ENCODE measurements around the gene KRTAP5-3. TPM values are rescaled to one million over a fixed set of nuclear protein-coding genes. Genes with fewer than 3 reads are reported as not detected.

The KRTAP5-3 gene
- total RNA-seq, 1 donor from 2014 or later: not detected

DNA sequence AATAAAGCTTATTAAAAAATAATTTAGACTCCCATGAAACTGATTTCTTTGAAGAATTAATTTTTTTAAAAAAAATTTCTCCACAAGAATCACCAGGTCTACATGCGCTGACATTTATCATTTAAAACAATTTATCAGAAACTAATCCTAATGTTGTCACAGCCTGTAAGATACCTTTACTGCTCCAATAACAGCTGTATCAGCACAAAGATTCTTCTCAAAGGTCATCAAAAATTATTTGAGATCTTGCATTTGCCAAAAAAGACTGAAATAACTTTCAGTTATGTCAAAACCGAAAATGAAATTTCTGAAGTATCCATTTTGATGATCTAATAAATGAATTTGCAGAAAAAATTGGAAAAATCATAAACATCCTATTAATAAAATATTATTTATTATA lies 29.4 kb upstream of the KRTAP5-3 start:
- peaks cover 21% of the 10 kb centered on the region for H3K27me3 ChIP-seq (ENCODE audit: low read depth)
- TF ChIP-seq, protein P1, sequence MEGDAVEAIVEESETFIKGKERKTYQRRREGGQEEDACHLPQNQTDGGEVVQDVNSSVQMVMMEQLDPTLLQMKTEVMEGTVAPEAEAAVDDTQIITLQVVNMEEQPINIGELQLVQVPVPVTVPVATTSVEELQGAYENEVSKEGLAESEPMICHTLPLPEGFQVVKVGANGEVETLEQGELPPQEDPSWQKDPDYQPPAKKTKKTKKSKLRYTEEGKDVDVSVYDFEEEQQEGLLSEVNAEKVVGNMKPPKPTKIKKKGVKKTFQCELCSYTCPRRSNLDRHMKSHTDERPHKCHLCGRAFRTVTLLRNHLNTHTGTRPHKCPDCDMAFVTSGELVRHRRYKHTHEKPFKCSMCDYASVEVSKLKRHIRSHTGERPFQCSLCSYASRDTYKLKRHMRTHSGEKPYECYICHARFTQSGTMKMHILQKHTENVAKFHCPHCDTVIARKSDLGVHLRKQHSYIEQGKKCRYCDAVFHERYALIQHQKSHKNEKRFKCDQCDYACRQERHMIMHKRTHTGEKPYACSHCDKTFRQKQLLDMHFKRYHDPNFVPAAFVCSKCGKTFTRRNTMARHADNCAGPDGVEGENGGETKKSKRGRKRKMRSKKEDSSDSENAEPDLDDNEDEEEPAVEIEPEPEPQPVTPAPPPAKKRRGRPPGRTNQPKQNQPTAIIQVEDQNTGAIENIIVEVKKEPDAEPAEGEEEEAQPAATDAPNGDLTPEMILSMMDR (IDR thresholded peaks at IDR 0.05): no peak
- DNase-seq (no peak), ATAC-seq (no peak)
- no peaks in the 10 kb centered on the region for H3K36me3 ChIP-seq
- H3K4me1 ChIP-seq: peaks cover 11% of the 10 kb centered on the region
- no peaks in the 10 kb centered on the region for H3K9me3 ChIP-seq
- H3K4me3 ChIP-seq: no peak overlapping the region
- H3K27ac ChIP-seq: no peak overlapping the region
- intact Hi-C loops (cut with DNase I): no loop called here

GRCh38 chr11:1636291-1636950 lies 28.2 kb upstream of the KRTAP5-3 start:
- Histone ChIP-seq H3K27ac (no peak overlapping the region), H3K4me1 (peaks cover 15% of the 10 kb centered on the region), H3K4me3 (no peak overlapping the region), H3K9me3 (no peaks in the 10 kb centered on the region), H3K36me3 (no peaks in the 10 kb centered on the region), H3K27me3 (ENCODE audit: low read depth) (peaks cover 32% of the 10 kb centered on the region)
- intact Hi-C loops (cut with DNase I): no loop called here
- DNase-seq: no peak
- TF ChIP-seq, protein P1 (IDR thresholded peaks at IDR 0.05): no peak
- ATAC-seq: no peak

DNA sequence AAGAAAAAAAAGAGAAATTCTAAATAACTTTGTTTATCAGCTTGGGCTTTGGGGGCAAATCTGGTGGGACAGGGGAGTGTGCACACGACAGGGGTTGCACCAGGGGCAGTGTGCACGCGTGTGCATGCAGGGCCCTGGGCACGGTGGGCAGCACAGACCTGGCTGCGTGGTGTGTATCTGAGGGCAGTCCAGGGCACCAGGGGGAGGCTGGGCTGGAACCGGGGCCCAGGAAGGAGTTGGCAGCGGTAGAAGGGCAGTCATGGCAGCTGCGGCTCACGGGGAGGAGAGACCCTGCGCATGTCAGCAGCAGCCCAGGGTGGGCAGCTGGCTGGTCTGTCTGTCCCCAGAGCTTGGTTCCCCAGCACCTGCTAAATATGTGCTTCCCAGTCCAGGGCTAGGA lies 25.6 kb upstream of the KRTAP5-3 start:
- H3K27me3 ChIP-seq (ENCODE audit: low read depth): peaks cover 26% of the 10 kb centered on the region
- no peaks in the 10 kb centered on the region for H3K9me3 ChIP-seq
- DNase-seq (no peak), ATAC-seq (peak in 1 of 2 donors; percentile 33)
- intact Hi-C loops (cut with DNase I): no loop called here
- H3K4me3 ChIP-seq: no peak overlapping the region
- H3K4me1 ChIP-seq: peaks cover 9% of the 10 kb centered on the region
- H3K27ac ChIP-seq: no peak overlapping the region
- TF ChIP-seq, protein P1 (IDR thresholded peaks at IDR 0.05): no peak
- no peaks in the 10 kb centered on the region for H3K36me3 ChIP-seq

DNA sequence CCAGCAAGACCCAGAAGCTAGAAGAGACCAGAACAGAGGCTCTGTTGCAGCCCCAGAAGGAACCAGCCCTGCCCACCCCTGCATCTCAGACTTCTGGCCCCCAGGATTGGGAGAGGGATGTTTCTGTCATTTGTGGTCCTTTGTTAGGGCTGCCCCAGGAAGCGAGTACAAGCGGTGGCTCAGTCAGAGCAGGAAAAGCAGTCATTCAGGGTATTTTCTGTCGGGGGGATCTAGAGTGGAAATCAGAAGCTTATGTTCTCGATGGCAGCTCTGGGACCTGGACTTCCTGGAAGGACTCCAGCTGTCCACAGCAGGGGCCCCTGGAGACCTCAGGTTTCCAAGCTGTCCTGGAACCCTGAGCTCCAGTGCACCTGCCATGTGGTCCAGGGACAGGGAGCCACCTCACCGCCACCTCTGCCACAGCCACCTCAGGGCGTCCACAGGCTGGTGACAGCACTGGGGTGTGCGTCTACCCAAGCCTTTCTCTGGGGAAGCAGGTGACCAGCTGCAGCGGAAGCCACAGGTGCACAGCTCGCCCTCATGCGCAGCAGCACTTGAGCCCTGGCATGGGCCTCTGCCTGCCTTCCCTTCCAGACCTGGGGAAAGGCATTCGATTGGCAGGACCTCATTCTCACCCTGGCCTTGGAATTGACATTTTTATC lies 23.9 kb upstream of the KRTAP5-3 start:
- TF ChIP-seq, protein P1 (IDR thresholded peaks at IDR 0.05): no peak
- intact Hi-C loops (cut with DNase I): no loop called here
- peaks cover 35% of the 10 kb centered on the region for H3K27me3 ChIP-seq (ENCODE audit: low read depth)
- no peaks in the 10 kb centered on the region for H3K36me3 ChIP-seq
- no peak overlapping the region for H3K4me3 ChIP-seq
- ATAC-seq: no peak
- H3K9me3 ChIP-seq: no peaks in the 10 kb centered on the region
- peaks cover 13% of the 10 kb centered on the region for H3K4me1 ChIP-seq
- no peak for DNase-seq
- H3K27ac ChIP-seq: no peak overlapping the region

DNA sequence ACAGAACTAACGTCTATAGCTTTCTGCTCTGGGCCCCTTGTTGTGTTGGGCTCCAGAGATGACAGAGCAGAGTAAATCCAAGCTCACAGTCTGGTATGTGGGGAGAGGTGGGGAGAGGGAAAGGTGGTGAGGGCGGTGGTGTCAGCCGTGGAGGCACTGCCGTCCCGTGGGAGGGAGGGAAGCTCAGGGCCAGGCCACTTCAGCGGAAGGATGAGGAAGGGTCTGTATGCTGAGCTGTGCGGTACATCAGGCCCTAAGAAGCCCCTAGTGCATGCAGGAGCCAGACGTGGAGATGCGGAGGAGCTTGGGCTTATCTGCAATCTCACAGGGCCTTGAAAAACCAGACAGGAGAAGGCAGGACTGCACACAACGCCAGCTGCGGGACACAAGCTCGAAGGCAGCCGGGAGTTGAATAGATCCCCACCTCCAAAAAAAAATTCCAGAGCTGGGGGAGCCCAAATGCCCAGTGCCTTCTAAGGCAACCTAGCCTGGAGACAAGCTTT lies 22.9 kb upstream of the KRTAP5-3 start:
- no peak for DNase-seq

More for the DNA sequence above, 22.9 kb upstream of the KRTAP5-3 start:
- H3K4me1 ChIP-seq: peaks cover 13% of the 10 kb centered on the region
- no peaks in the 10 kb centered on the region for H3K9me3 ChIP-seq
- ATAC-seq: no peak
- H3K27ac ChIP-seq: no peak overlapping the region
- peaks cover 35% of the 10 kb centered on the region for H3K27me3 ChIP-seq (ENCODE audit: low read depth)
- intact Hi-C loops (cut with DNase I): no loop called here
- TF ChIP-seq, protein P1 (IDR thresholded peaks at IDR 0.05): no peak
- H3K36me3 ChIP-seq: no peaks in the 10 kb centered on the region
- H3K4me3 ChIP-seq: no peak overlapping the region

All from lower lobe of right lung (tissue), 2 donors.